GM11168 (cell line): ENCODE measurements around the gene SPOCK2.

ENCODE experiments used
- in situ Hi-C: fragments of 300-500 bp; cut with MboI; formaldehyde crosslinking; loops from one replicate; pipeline ENCODE4 v1.12.0; 2022; ENCODE audit warnings: low sequenced_read_pairs; ENCODE audit not compliant: unreplicated experiment

The SPOCK2 gene

GRCh38 chr10:72016608-72017300, 71.6 kb downstream of the SPOCK2 start:
- in situ Hi-C loops, result no loop called here

GRCh38 chr10:72015841-72016240, 72.5 kb downstream of the SPOCK2 start:
- in situ Hi-C loops, result no loop called here

DNA sequence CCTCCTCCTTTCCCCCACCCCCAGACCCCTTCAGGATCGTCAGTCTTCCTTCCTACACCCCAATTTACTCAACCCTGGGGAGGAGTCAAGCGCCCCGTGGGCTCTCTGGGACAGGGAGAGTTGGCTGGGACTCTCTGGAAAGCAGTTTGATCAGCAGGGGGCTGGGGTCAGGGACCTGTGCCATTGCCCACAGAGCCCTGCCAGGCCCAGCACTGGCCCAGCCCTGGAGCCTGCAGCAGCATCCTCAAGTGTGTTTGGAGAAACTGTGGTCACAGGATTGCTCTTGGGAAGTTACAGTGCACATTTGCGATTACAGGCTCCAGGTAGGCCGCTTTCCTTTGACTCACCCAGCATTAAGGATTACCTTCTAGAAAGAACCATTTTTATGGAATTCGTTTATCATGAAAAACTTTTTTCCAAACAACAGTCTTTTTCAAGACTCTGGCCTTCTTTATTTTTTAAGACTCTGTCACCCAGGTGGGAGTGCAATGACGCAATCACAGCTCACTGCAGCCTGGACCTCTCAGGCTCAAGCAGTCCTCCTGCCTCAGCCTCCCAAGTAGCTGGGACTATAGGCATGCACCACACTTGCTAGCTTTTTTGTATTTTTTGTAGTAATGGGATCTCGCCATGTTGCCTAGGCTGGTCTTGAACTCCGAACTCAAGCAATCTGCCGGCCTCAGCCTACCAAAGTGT, 73.4 kb downstream of the SPOCK2 start:
- in situ Hi-C loops, result no loop called here

GRCh38 chr10:72014197-72014596, 74.2 kb downstream of the SPOCK2 start:
- in situ Hi-C loops, result no loop called here

GRCh38 chr10:72013202-72013945, 75.0 kb downstream of the SPOCK2 start:
- in situ Hi-C loops, result no loop called here

GRCh38 chr10:72012796-72013195, 75.6 kb downstream of the SPOCK2 start:
- in situ Hi-C loops, result no loop called here

DNA sequence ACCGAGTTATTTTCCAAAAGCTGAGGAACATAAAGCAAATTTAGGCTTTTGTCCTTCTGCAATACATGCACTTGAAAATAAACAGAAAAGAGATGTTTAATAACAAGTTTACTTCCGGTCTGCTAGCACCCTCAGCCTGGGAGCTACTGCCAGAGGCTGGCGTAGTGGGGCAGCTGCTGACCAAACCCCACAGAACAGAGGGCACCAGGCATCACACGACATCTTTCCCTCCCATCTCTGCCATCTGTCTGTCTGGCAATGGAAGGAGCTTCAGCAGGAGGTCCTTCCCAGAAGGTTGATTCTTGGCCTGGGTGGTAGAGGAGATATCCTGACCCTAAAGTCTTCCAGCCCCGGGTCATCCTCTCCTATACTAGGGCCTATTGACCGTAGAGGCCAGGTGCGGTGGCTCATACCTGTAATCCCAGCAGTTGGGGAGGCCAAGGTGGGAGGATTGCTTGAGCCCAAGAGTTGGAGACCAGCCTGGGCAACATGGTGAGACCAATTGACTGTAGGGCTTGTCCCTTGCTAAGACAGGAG, 76.3 kb downstream of the SPOCK2 start:
- in situ Hi-C loops, result no loop called here

GRCh38 chr10:72011468-72011867, 76.9 kb downstream of the SPOCK2 start:
- in situ Hi-C loops, result no loop called here

GRCh38 chr10:72011016-72011415, 77.3 kb downstream of the SPOCK2 start:
- in situ Hi-C loops, result no loop called here

- in situ Hi-C loops, result no loop called here
Observed at GRCh38 chr10:72010234-72010973, 77.9 kb downstream of the SPOCK2 start.

GRCh38 chr10:72009425-72010081, 78.8 kb downstream of the SPOCK2 start:
- in situ Hi-C loops, result no loop called here

DNA sequence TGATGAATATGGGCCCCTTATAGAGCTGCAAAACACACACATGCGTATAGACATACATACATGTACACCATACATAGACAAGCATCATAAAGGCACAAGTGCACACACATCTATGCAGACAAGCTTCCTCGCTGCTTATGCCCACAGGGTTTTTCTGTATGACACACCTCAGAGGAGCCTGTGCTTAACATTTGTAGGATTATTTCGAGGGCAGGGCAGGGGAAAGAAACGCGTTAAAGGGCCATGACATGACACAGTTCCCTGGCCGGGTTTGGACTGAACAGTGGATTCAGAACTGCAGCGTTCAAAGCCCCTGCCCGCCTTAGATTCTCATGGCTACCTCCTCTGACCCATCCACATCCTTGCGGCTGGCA, 79.3 kb downstream of the SPOCK2 start:
- in situ Hi-C loops, result no loop called here
